Forelimb muscle (tissue), 1 donor: Measurements from ENCODE around the gene ACTN4. TPM values are rescaled to one million over a fixed set of nuclear protein-coding genes. Genes with fewer than 3 reads are reported as not detected.

Source experiments
- DNase-seq: peaks from one replicate; pipeline ENCODE4 v3.0.0-alpha.2; 2013; ENCODE audit warnings: low read depth
- polyA plus RNA-seq: library from polyadenylated mRNA; unstranded; fragments of 120-200 nt; gene quantifications from one replicate; pipeline ENCODE4 v1.2.1, GENCODE V29; 2013; ENCODE audit not compliant: insufficient read length

The ACTN4 gene
- polyA plus RNA-seq, 1 donor: 177 TPM

- DNase-seq: no peak
Observed at GRCh38 chr19:38723990-38724854, 76.8 kb downstream of the ACTN4 start.

- no peak for DNase-seq
Observed at GRCh38 chr19:38725469-38726283, 78.2 kb downstream of the ACTN4 start.

GRCh38 chr19:38726284-38726673 lies 78.8 kb downstream of the ACTN4 start:
- no peak for DNase-seq

DNA sequence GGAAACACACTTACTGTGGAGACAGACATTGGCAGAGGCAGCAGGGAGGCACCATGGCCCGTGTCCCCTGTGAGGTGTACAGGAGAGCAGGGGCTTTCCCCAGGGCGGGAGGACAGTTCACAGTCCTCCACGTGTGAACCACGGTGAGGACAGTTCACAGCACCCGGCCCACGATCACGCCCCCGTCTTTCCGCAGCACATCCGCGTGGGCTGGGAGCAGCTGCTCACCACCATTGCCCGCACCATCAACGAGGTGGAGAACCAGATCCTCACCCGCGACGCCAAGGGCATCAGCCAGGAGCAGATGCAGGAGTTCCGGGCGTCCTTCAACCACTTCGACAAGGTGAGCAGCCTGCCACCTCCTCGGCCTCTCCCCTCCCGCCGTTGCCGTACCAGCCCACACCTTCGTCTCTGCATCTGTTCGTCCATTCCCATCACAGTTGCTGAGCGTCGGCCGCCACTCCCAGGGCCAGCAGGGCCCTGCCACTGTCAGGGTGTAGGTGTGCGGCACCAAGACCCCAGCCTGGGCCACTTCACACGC lies 79.4 kb downstream of the ACTN4 start:
- no peak for DNase-seq

GRCh38 chr19:38727306-38727867 lies 79.9 kb downstream of the ACTN4 start:
- DNase-seq: no peak

GRCh38 chr19:38727868-38728660 lies 80.6 kb downstream of the ACTN4 start:
- DNase-seq: no peak

DNA sequence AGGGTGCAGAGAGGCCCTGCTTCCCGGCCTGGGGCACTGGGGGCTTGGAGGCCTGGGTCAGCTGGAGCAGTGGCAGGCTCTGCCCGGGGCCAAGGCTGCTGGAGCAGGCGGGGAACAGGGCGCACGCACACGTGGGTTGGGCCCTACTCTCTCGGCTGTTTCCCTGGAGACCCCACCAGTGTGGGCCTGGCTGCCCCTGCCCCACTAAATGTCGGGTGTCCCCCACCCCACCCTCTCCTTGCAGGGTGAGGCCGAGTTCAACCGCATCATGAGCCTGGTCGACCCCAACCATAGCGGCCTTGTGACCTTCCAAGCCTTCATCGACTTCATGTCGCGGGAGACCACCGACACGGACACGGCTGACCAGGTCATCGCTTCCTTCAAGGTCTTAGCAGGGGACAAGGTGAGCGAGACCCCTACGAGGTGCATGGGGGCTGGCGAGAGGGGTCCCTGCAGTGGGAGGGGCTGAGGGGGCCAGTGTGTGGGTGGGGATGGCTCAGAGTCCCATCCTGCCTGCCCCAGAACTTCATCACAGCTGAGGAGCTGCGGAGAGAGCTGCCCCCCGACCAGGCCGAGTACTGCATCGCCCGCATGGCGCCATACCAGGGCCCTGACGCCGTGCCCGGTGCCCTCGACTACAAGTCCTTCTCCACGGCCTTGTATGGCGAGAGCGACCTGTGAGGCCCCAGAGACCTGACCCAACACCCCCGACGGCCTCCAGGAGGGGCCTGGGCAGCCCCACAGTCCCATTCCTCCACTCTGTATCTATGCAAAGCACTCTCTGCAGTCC lies 81.5 kb downstream of the ACTN4 start:
- DNase-seq: no peak

DNA sequence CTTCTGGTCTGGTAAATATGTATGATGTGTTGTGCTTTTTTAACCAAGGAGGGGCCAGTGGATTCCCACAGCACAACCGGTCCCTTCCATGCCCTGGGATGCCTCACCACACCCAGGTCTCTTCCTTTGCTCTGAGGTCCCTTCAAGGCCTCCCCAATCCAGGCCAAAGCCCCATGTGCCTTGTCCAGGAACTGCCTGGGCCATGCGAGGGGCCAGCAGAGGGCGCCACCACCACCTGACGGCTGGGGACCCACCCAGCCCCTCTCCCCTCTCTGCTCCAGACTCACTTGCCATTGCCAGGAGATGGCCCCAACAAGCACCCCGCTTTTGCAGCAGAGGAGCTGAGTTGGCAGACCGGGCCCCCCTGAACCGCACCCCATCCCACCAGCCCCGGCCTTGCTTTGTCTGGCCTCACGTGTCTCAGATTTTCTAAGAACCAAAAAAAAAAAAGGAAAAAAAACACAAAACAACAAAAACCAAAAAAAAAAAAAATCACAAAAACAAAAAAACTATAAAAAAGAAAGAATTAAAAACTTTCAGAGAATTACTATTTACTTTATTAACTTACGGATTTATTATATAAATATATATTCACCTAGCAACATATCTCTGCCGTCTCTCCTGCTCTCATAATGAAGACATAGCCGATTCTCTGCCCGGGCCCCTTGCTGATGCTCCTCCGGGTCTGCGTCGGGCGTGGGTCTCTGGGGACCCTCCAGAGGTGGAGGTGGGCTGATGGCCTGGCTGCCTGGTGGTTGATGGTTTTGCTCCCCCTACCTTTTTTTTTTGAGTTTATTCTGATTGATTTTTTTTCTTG lies 82.4 kb downstream of the ACTN4 start:
- no peak for DNase-seq

- DNase-seq: no peak
Observed at GRCh38 chr19:38730470-38730730, 83.0 kb downstream of the ACTN4 start.

- DNase-seq: no peak
Observed at GRCh38 chr19:38730731-38731589, 83.5 kb downstream of the ACTN4 start.

DNA sequence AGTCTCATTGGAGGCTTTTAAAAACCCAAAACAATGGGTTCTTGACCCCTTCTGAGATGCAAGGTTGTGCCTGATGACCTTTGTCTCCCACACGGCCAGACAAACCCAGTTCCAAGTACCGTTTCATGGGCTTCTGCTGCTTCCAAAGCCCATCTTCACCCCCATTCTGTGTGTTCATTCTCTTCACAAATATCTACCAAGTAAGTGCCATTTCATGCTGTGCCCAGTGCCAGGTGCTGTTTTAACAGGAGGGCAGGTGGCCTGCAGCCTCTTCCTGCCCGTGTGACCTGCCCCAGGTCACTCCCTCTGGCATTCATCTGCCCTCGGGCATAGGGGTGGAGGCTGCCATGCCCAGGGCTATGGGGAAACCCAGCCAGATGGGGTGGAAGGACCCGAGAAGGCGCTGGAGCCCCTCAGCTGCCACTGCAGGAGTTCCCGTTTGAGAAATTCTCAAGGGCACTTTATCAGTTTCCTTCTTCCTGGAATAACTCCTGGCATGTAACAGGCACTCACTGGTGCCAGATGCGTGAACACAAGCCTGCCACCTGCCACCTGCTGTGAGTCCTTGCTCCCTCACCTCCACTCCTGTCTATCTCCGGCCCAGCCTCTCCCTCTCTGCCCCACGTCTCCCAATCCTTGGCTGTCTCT lies 84.3 kb downstream of the ACTN4 start:
- no peak for DNase-seq

- DNase-seq: no peak
Observed at GRCh38 chr19:38733241-38733492, 85.7 kb downstream of the ACTN4 start.

DNA sequence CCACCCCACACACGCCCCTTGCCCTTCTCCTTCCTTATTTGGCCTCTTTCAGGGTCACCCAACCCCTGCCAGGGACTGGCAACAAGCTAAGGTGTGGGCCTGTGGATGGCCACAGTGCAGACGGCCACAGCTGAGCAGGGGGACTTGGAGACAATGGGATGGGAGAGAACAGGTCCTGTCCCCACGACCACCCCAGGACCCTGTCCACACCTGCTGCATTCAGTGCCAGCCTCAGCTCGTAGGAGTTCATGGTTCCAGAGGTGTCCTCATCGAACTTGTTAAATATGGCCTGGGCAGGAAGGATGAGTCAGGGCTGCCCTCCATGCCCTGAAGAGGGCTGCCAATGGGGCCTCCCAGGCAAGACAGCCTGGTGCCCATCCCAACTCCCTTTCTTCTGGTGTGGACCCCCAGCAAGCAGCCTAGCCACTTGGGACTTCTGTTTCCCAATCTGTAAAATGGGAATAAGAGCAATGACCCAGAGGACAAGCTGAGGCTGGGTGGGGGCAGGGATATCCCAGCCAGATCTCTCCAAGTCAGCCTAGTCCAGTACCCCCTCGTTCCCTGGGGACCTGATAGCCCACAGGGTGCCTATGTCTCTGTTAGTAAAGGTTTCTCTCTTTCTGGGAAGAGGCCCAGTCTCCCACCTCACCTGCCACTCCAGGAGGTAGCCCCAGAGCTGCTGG lies 86.2 kb downstream of the ACTN4 start:
- no peak for DNase-seq

GRCh38 chr19:38734176-38734425 lies 86.7 kb downstream of the ACTN4 start:
- no peak for DNase-seq

- DNase-seq: no peak
Observed at GRCh38 chr19:38734426-38735256, 87.2 kb downstream of the ACTN4 start.

DNA sequence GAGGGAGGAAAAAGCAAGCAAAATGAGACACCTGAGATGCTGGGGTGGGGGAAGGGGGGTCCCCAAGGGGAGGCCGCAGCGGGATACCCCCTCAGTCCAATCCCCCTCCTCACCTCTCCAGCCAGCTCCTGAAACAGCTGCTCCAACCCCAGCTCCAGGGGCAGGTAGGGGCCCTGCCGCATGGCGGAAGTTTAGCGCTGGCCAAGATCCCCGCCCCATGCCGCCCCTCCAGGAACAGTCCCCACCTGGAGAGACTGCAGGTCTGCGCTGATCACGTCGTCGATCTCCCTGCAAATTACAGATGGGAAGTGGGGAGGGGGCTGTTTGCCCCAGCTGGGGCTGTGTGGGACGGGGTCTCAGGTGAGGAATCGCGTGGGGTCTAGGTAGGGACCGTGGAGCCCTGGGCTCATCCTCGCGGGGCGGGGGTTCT lies 87.8 kb downstream of the ACTN4 start:
- no peak for DNase-seq

DNA sequence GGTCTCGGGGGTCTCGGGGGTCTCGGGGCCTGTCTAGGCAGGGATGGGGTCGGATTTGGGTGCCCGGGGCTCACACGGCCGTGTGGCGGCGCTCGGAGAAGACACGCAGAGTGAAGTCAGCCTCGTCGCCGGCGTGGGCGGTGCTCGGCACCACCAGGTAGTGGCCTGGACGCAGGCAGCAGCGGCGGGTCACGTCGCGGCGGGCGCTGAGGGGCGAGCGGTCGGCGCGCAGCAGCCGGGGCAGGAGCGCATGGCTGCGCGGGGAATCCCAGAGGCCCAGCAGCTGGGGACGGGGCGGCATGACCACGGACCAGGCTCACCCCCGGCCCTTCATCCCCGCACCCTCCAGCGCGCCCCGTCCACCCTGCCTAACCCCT lies 88.6 kb downstream of the ACTN4 start:
- no peak for DNase-seq
